D721Med (cell line): Measurements from ENCODE around the gene SDC3.

Source experiments
- DNase-seq: peaks from one replicate; pipeline ENCODE4 v3.0.0; 2011; ENCODE audit warnings: low spot score; ENCODE audit not compliant: insufficient read length
- FAIRE-seq: peaks from 2 replicates; lab custom pipeline; 2011; peaks lifted over from hg19 to GRCh38; lab: Jason Lieb, UNC
- TF ChIP-seq, protein P1 (sequence below): IDR thresholded peaks from 2 replicates; pipeline ENCODE4 v1.5.1; 2012; ENCODE audit warnings: mild to moderate bottlenecking, control low read depth; ENCODE audit not compliant: insufficient read depth; ENCODE audit errors: missing control alignments

SDC3 gene

DNA sequence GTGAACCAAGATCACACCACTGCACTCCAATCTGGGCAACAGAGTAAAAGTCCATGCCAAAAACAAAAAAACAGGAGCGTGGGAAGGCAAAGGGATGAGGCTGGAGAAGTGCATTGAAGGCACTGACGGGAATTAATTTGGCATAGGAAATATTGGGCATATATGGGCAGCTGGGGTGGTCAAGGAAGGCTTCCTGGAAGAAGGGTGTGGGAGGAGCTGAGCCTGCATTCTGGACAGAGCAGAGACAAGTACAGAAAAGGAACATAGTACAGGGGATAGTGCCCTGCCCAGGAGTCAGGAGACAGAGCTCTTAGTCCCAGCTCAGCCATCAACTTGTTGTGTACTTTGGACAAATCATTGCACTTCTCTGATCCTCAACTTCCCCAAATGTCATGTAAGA lies 11.7 kb downstream of the SDC3 start:
- FAIRE-seq: no peak
- TF ChIP-seq, protein P1, sequence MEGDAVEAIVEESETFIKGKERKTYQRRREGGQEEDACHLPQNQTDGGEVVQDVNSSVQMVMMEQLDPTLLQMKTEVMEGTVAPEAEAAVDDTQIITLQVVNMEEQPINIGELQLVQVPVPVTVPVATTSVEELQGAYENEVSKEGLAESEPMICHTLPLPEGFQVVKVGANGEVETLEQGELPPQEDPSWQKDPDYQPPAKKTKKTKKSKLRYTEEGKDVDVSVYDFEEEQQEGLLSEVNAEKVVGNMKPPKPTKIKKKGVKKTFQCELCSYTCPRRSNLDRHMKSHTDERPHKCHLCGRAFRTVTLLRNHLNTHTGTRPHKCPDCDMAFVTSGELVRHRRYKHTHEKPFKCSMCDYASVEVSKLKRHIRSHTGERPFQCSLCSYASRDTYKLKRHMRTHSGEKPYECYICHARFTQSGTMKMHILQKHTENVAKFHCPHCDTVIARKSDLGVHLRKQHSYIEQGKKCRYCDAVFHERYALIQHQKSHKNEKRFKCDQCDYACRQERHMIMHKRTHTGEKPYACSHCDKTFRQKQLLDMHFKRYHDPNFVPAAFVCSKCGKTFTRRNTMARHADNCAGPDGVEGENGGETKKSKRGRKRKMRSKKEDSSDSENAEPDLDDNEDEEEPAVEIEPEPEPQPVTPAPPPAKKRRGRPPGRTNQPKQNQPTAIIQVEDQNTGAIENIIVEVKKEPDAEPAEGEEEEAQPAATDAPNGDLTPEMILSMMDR: no peak
- no peak for DNase-seq

DNA sequence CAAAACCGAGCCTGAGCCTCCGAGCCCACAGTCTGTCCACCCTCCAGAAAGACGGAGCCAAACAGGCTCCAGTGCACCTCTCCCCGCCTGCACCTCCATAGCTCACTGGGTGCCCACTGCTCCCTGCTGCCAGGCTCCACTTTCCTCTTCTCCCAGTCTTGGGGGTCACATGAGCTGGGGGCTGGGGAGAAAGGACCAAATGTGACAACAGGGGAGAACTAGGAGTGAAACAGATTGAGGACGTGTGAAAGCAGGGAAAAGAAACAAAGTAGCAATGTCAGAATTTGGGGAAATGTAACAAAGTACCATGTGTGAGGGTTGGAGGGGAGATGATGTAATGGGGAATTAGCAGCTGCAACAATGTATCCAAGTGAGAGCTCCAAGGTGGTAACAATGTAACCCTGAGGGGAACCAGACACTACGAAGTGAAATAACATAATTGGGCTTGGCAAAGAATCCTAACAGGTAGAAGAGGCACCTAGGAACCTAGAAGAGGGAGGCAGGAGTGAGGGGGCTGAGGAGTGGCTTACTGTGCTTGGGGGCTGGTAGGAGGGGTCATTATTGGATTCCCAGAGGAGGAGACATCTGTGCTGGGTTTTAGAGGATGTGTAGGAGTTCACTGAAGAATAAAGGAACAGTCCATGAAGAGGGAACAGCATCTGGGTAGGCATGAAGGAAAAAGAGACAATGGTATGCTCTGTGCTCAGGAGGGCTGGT lies 12.5 kb downstream of the SDC3 start:
- DNase-seq (no peak), FAIRE-seq (no peak)
- TF ChIP-seq, protein P1: no peak

DNA sequence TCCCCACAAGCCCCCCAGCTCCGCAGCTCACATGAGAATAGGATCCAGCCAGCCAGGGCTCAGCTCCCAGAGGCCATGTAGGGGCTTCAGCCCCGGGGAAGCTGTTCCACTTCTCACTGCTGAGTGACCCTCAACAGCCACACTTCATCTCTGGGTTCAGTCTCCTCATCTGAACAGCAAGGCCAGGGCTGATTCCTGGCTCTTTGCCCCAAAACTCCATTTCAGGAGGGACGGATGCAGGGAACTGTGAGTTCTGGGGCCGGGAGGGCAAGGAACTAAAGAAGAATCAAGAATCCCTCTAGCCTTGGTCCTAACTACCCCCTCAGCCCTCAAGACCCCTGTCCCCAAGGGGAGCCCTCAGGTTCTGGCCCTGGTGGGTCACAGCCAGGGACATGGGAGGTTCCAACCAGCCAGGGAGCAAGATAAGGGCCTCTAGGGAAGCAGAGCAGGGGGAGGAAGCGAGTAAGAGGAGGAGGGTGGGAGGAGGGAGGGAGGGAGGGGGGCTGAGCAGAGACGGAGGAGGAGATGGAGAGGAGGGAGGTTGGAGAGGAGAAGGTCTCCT lies 13.1 kb downstream of the SDC3 start:
- no peak for FAIRE-seq
- TF ChIP-seq, protein P1: no peak
- DNase-seq: no peak

DNA sequence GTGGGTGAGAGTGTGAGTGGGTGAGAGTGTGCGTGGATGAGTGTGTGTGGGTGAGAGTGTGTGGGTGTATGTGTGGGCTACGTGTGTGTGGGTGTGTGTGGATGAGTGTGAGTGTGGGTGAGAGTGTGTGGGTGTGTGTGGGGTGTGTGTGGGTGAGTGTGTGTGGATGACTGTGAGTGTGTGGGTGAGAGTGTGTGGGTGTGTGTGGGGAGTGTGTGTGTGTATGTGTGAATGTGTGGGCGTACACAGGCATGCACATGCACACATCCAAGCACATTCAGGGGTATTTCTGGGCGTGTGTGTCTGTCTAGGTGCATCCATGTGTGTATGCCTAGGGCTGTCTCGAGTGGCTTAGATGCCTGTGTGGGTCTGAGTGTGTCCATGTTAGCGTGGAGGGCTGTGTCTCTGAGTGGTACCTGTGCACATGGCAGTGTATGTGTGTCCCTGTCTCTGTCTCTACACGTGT lies 14.0 kb downstream of the SDC3 start:
- no peak for FAIRE-seq
- DNase-seq: no peak
- TF ChIP-seq, protein P1: no peak

DNA sequence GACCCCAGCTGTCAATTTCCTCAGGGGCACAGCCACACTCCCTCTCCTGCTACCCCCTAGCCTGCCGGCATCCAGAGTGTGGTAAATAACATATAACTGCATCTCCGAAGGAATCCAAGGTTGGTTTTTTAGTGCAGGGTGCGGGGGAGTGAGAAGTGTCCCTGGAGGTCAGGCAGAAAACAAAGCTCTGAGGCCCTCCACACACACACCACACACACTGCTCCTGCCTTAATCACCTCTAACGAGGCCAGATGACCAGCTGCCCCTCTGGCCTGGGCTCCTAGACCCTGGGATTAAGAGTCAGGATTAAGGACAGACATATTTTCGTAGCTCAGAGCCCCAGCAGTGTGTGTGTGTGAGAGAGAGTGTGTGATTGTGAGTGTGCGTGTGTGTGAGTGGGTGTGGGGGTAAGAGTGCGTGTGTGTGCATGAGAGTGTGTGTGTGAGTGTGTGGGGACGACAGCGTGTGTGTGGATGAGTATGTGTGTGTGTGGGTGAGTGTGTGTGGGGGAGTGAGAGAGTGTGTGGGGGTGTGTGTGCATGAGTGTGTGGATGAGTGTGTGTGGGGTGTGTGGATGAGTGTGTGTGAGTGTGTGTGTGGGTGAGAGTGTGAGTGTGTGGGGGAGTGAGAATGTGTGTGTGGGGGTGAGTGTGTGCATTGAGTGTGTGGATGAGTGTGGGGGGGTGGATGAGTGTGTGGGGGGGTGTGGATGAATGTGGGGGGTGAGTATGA lies 14.6 kb downstream of the SDC3 start:
- DNase-seq (no peak), FAIRE-seq (no peak)
- TF ChIP-seq, protein P1: no peak

DNA sequence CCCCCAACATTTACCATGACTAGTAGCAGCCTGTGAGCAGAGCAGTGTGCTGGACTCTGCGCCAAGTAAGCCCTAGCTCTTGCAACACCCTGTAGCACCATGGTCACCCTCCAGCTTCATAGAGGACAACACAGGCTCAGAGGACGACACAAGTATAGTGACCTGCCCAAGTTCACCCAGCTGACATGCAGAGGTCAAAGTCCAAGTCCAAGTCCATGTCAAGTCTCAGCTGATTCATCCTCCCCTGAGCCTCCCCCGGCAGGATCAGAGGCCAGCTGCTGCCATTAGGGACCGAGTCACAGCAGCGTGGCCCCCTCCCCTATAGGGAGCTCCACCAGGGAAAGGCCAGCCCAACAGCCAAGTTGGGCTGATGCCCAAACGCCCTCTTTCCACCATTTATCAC lies 15.9 kb downstream of the SDC3 start:
- TF ChIP-seq, protein P1: no peak
- DNase-seq: no peak
- no peak for FAIRE-seq
